ENCODE results near the gene MICA. TPM values are rescaled to one million over a fixed set of nuclear protein-coding genes. Genes with fewer than 3 reads are reported as not detected.
A peak's percentile ranks its signal among the peaks of the same experiment; 100 is the strongest.
"Not testable (repeated sequence)": the region's sequence is repeated elsewhere in the genome, so short reads cannot be mapped to it uniquely, and the experiment has no call there.

Gene MICA
- total RNA-seq, 4 donors from 2014 or later = 7.7 to 21.7 (median 13.9) TPM

DNA sequence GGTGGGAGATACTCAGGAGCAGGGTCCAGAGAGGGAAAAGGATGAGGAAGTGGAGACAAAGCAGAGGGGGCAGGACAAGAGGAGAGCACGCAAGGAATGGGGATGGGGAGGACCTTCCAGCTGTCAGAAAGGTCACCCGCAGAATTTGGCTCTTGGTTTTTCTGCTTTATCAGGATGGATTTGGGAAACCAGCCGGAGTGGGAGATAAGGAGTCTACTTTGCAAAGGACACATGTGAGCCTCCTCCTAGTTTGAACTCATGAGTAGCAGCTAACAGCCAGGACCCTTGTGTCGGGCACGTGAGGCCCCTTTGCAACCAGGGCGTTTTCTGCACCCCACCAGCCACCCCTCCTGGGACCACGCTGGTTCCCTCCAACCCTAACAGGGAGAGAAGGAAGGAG, 7.6 kb upstream of the MICA start:
- no peak for TF ChIP-seq POLR2A (IDR thresholded peaks at IDR 0.05)
- TF ChIP-seq, protein P1, sequence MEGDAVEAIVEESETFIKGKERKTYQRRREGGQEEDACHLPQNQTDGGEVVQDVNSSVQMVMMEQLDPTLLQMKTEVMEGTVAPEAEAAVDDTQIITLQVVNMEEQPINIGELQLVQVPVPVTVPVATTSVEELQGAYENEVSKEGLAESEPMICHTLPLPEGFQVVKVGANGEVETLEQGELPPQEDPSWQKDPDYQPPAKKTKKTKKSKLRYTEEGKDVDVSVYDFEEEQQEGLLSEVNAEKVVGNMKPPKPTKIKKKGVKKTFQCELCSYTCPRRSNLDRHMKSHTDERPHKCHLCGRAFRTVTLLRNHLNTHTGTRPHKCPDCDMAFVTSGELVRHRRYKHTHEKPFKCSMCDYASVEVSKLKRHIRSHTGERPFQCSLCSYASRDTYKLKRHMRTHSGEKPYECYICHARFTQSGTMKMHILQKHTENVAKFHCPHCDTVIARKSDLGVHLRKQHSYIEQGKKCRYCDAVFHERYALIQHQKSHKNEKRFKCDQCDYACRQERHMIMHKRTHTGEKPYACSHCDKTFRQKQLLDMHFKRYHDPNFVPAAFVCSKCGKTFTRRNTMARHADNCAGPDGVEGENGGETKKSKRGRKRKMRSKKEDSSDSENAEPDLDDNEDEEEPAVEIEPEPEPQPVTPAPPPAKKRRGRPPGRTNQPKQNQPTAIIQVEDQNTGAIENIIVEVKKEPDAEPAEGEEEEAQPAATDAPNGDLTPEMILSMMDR (IDR thresholded peaks at IDR 0.05) = no peak
- 80 to 93% methylated on average over 7 of the region's 7 CpGs for whole genome bisulfite sequencing, 2 donors
- intact Hi-C loops (cut with DNase I; ENCODE audit: low total_unique reads) = loop anchor here (2.0 kb wide), 1 partner anchor 47 kb away; no protein-coding TSS in a partner anchor
- H3K4me3 ChIP-seq (ENCODE audit: low read depth, poor library complexity, severe bottlenecking) = no peak overlapping the region
- DNase-seq (ENCODE audit: low spot score in 2 of 2) = no peak

DNA sequence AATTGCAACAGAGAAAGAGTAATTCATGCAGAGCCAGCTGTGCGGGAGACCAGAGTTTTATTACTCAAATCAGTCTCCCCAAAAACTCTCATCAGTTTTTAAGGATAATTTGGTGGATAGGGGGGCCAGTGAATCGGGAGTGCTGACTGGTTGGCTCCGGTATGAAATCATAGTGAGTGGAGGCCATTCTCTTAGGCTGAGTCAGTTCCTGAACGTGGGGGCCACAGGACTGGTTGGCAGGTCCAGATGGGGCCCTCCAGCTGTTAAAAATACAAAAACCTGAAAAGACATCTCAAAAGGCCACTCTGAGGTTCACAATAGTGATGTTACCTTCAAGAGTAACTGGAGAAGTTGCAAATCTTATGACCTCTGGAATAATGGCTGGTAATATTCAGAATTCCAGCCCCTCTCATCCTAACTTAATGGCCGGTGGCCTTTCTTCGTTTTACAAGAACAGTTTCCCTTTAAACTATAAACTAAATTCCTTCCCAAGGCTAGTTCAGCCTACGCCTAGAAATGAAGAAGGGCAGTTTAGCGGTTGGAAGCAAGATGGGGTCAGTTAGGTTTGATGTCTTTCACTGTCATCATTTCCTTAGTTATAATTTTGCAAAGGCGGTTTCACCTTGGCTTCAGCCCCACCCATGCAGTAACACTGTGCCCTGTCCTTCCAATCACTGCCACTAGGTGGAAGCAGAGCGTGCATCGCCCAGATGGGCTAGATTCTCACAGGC, 6.8 kb upstream of the MICA start:
- WGBS, 2 donors = 41 to 42% methylated on average over 10 to 11 of the region's 11 CpGs
- TF ChIP-seq POLR2A (IDR thresholded peaks at IDR 0.05) = no peak
- TF ChIP-seq, protein P1 (IDR thresholded peaks at IDR 0.05) = peak in 1 of 3 donors; percentile 45
- peak; percentile 86 to 96 for DNase-seq (ENCODE audit: low spot score in 2 of 2)
- H3K4me3 ChIP-seq (ENCODE audit: low read depth, poor library complexity, severe bottlenecking) = no peak overlapping the region
- intact Hi-C loops (cut with DNase I; ENCODE audit: low total_unique reads) = loop anchor here (2.0 kb wide), 1 partner anchor 46 kb away; no protein-coding TSS in a partner anchor

DNA sequence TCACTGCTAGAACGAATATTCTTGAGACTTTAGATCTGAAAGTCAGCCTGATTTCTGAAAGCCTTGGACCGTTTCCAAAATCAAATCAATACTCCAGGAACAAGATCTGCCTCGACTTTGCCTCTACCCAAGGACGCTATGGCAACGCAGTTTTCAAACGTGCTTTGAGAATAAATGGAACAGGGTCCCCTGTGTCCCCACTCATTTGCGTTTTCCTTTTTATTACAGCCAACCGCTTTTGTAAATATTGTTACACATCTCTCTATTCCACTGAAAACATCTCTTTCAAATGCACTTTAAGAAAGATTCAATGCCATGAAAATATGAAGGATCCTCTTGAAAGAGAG, 6.3 kb upstream of the MICA start:
- H3K4me3 ChIP-seq (ENCODE audit: low read depth, poor library complexity, severe bottlenecking); DNase-seq (ENCODE audit: low spot score in 2 of 2): not testable (repeated sequence)
- WGBS, 2 donors = 25% methylated on average over 8 of the region's 8 CpGs
- intact Hi-C loops (cut with DNase I; ENCODE audit: low total_unique reads) = loop anchor here (2.0 kb wide), 1 partner anchor 46 kb away; no protein-coding TSS in a partner anchor

DNA sequence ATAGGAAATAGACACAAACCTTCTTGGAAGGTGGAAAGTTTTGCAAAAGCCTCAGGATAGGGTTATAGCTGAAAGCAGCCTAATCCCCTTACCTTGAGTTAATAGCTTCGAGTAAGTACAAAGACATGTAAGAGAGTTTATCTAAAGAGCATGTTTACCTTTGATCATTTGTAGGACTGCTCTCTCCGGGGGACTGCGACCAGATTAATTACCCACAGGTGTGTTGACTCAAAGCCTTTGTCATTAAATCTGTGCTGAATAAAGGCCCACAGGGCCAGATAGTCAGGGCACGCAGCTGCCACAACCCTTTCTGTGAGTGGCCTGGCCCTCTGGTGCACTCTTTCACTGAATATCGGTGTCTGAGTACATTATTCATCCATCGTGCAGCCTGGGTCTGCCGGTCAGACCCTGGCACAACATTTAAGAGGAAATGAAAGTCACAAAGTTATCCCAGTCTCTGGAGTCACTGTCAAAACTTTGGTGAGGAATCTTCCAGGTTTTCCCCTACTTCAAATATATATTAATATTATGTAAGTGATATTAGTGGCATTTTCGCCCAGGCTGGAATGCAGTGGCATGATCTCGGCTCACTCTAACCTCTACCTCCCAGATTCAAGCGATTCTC, 5.4 kb upstream of the MICA start:
- DNase-seq (ENCODE audit: low spot score in 2 of 2) = no peak
- 67 to 79% methylated on average over 10 of the region's 10 CpGs for WGBS, 2 donors

DNA sequence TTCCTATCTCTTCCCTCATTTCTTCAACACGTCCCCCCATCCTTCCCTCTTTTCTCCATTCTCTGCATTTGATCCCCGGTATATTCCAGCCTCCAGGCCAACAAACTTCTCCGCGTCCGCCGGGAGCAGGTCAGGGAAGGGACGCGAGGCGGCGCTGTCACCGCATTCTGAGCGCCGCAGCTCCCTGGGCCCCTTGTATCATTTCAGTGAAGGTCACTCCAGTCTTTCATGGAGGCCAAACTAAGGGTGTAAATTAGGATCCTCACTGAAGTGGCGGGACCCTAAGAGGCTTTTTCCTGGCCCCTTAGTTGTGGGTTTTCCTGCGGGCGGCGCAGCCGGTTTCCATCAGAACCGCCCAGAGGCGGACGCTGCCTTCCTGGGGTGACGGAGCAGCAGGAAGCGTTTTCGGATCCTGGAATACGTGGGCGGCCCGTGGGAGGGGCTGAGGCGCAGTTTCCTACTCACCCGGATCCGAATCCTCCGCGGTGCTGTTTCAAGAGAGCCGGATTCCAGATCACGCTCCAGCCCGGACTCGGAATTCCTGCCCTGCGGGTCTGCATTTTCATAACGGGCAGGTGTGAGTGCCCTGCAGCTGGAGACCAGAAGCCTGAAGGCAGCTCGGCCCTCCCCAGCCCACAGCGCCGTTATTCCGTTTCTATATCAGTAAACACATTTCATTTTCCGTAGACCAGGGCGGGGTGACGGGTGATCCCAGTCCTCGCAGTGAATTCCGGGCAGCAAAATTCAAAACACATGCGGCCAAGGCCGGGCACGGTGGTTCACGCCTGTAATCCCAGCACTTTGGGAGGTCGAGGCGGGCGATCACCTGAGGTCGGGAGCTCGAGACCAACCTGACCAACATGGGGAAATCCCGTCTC, 3.6 kb upstream of the MICA start:
- H3K4me3 ChIP-seq (ENCODE audit: low read depth, poor library complexity, severe bottlenecking) = peak overlapping the region; percentile 88
- peak; percentile 93 to 99 for DNase-seq (ENCODE audit: low spot score in 2 of 2)
- TF ChIP-seq POLR2A (IDR thresholded peaks at IDR 0.05) = no peak
- TF ChIP-seq, protein P1 (IDR thresholded peaks at IDR 0.05) = peak in 1 of 3 donors; percentile 92
- 0 to 1% methylated on average over 47 to 56 of the region's 57 CpGs for WGBS, 2 donors
- intact Hi-C loops (cut with DNase I; ENCODE audit: low total_unique reads) = no loop called here

More for the DNA sequence above, 5.4 kb upstream of the MICA start:
- no peak overlapping the region for H3K4me3 ChIP-seq (ENCODE audit: low read depth, poor library complexity, severe bottlenecking)
- intact Hi-C loops (cut with DNase I; ENCODE audit: low total_unique reads) = loop anchor here (2.0 kb wide), 1 partner anchor 45 kb away; no protein-coding TSS in a partner anchor
- TF ChIP-seq, protein P1 (IDR thresholded peaks at IDR 0.05) = no peak
- TF ChIP-seq POLR2A (IDR thresholded peaks at IDR 0.05) = no peak
